BJ (cell line): ENCODE results near the gene SPG7. TPM values are rescaled to one million over a fixed set of nuclear protein-coding genes. Genes with fewer than 3 reads are reported as not detected.

Experiments
- CTCF ChIA-PET: fragments of 350-600 bp; formaldehyde crosslinking; extraction: SDS; loops from one replicate; lab custom pipeline; 2021; ENCODE audit warnings: antibody characterized with exemption, inconsistent platforms; lab: Yijun Ruan, JAX
- POLR2A ChIA-PET: fragments of 300-600 bp; sonication (Branson Sonifier 250); formaldehyde crosslinking; extraction: SDS; loops from one replicate; lab custom pipeline; 2021; ENCODE audit warnings: antibody characterized with exemption; lab: Charles Lee
- DNase-seq: peaks from one replicate; pipeline ENCODE4 v3.0.0-alpha.2; 2011; ENCODE audit warnings: low read depth
- H3K27me3 ChIP-seq: 2 replicates; pipeline ENCODE4 v1.6.0; 2011; ENCODE audit warnings: low read length; ENCODE audit not compliant: control insufficient read depth, insufficient read depth
- H3K36me3 ChIP-seq: 2 replicates; pipeline ENCODE4 v1.5.1; 2011; ENCODE audit warnings: low read length; ENCODE audit not compliant: control insufficient read depth, insufficient read depth
- H3K4me3 ChIP-seq: 2 replicates; pipeline ENCODE4 v1.5.1; 2011; ENCODE audit warnings: low read depth, mild to moderate bottlenecking, control low read depth, low read length
- polyA plus RNA-seq: library from polyadenylated mRNA; depleted of rRNA; stranded (reverse); fragments of >200 nt; gene quantifications from 2 replicates; pipeline ENCODE4 v1.2.3, GENCODE V29; 2011
- TF ChIP-seq, protein P1 (sequence below): IDR thresholded peaks from 2 replicates; pipeline ENCODE4 v1.5.1; 2011; ENCODE audit warnings: low read depth, mild to moderate bottlenecking, control low read depth, inconsistent platforms, low read length, moderate library complexity; ENCODE audit not compliant: insufficient read depth

SPG7 gene
- polyA plus RNA-seq, 1 experiment = 45.0 TPM

DNA sequence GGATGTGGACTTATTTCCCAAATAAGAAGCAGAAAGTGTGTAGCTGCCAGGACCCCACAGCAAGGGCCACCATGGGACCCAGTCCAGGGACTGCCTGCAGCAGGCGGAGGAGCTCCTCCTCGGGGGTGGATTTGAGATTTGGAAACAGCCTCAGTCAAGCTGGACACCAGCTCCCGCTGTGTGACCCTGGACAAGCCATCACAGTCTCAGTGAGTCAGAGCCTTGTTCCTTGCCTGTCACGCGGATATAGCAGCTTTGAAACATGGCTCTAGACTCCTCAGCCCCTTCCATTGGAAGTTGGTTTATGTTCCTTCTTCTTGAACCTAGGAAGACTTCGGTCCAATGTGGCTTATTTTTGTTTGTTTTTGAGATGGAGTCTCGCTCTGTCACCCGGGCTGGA, 92.8 kb downstream of the SPG7 start:
- TF ChIP-seq, protein P1, sequence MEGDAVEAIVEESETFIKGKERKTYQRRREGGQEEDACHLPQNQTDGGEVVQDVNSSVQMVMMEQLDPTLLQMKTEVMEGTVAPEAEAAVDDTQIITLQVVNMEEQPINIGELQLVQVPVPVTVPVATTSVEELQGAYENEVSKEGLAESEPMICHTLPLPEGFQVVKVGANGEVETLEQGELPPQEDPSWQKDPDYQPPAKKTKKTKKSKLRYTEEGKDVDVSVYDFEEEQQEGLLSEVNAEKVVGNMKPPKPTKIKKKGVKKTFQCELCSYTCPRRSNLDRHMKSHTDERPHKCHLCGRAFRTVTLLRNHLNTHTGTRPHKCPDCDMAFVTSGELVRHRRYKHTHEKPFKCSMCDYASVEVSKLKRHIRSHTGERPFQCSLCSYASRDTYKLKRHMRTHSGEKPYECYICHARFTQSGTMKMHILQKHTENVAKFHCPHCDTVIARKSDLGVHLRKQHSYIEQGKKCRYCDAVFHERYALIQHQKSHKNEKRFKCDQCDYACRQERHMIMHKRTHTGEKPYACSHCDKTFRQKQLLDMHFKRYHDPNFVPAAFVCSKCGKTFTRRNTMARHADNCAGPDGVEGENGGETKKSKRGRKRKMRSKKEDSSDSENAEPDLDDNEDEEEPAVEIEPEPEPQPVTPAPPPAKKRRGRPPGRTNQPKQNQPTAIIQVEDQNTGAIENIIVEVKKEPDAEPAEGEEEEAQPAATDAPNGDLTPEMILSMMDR = no peak
- CTCF ChIA-PET = interaction anchor here (0.8 to 3.3 kb wide), 3 partner anchors 14 to 40 kb away, joined by 5 to 33 read pairs (median 5); no protein-coding TSS in a partner anchor
- POLR2A ChIA-PET = no interaction called here
- no peak overlapping the region for H3K4me3 ChIP-seq
- H3K27me3 ChIP-seq = no peaks in the 10 kb centered on the region
- no peaks in the 10 kb centered on the region for H3K36me3 ChIP-seq
- DNase-seq = no peak

DNA sequence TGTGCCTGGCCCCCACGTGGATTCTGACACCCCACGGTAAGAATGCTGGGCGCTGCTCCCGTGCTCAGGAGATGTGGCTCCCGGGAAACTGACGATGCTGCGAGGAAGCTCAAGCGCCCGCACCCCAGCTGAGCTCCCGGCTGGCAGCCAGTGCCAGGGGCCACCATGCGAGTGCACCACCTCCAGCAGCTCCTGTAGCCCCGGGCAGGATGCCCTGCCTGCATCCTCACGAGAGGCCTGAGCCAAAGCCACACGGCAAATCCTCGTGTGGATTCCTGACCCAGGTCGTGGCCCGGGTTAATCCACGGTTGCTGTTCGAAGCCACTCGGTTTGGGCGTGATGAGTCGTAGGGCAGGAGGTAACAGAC, 93.7 kb downstream of the SPG7 start:
- Histone ChIP-seq H3K4me3 (no peak overlapping the region), H3K27me3 (no peaks in the 10 kb centered on the region), H3K36me3 (no peaks in the 10 kb centered on the region)
- CTCF ChIA-PET = interaction anchor here (1.0 to 3.3 kb wide), 5 partner anchors 13 to 38 kb away, joined by 3 to 33 read pairs (median 5); no protein-coding TSS in a partner anchor
- POLR2A ChIA-PET = no interaction called here
- no peak for DNase-seq
- TF ChIP-seq, protein P1 = no peak

DNA sequence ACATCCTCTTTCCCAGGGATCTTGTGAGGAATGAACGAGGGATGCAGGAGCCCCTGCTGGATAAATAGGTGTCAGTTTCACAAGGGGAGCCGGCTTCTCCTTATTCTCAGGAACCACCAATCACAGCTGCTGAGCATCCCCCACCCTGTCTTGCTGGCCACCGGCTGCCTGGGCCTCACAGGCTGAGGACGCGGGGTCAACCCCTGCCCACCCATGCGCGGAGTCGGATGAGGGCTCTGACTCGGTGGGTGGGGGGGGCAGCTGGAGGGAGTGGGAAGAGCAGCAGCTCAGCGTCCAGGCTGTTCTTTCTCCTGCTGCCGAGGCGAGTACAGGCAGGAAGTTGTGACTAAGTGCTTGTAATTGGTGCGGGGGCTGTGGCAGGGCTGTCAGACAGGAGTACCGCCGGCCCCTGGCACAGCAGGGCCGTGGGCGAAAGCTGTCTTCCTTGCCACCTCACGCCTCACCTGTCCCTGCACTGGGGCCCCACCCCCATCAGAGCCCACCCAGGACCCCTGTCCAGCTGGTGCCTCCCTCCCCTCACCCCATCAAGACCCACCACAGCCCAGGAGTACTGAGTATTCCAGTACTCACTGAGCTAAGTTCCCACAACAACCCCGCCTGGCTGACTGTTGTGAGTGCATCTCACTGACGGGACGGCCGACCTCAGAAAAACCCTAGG, 94.2 kb downstream of the SPG7 start:
- ChIA-PET CTCF (interaction anchor here (0.9 to 3.3 kb wide), 7 partner anchors 8 to 38 kb away, joined by 3 to 33 read pairs (median 3); no protein-coding TSS in a partner anchor), POLR2A (no interaction called here)
- peak; percentile 31 for DNase-seq
- TF ChIP-seq, protein P1 = no peak
- Histone ChIP-seq H3K36me3 (no peaks in the 10 kb centered on the region), H3K27me3 (no peaks in the 10 kb centered on the region), H3K4me3 (no peak overlapping the region)

DNA sequence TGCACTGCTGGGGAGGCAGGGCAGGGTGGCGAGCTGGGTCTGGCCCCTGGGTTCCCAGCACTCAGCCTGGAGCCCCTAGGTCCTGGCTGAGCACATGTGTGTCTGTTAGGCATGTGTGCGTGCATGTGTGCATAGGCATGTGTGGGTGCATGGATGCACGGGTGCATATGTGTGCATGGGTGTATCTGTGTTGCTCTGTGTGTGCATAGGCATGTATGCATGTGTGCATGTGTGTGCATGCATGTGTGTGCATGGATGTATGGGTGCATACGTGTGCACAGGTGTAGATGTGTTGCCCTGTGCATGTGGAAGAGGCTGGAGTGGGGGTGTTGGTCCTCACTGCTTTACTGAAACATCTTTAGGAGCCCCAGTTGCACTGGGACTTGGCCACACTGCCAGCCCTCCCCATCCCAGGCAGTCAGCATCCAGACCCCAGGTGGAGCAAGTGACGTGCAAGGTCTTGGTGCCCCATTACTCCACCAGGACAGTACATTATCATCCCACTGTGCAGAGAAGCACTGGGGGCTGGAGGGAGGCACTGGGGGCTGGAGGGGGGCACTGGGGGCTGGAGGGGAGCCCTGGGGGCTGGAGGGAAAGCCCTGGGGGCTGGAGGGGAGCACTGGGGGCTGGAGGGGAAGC, 94.9 kb downstream of the SPG7 start:
- CTCF ChIA-PET = interaction anchor here (0.9 to 3.3 kb wide), 7 partner anchors 9 to 39 kb away, joined by 3 to 33 read pairs (median 3); no protein-coding TSS in a partner anchor
- TF ChIP-seq, protein P1 = no peak
- no peak for DNase-seq
- Histone ChIP-seq H3K36me3 (no peaks in the 10 kb centered on the region), H3K27me3 (no peaks in the 10 kb centered on the region), H3K4me3 (no peak overlapping the region)
- POLR2A ChIA-PET = no interaction called here

DNA sequence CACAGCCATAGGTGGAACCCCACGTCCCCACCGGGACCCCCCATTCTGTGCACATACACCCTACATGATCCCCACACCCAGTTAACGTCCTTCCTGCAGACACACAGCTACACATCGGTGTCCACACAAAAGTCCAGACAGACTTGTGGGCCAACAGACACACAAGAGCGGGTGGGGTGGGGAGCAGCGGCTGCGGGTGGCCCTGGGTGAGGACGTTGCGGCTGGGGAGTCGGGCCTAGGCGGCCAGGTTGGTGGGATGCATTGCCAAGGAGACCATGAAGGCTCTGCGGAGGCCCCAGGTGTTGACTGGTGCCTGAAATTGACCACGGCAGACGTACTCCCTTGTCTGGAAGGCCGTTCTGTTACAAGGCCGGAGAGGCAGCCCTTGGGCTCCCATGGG, 96.6 kb downstream of the SPG7 start:
- CTCF ChIA-PET = no interaction called here
- Histone ChIP-seq H3K36me3 (no peaks in the 10 kb centered on the region), H3K27me3 (no peaks in the 10 kb centered on the region), H3K4me3 (no peak overlapping the region)
- DNase-seq = no peak
- POLR2A ChIA-PET = no interaction called here
- TF ChIP-seq, protein P1 = no peak
